Body of pancreas (tissue), 4 donors: Measurements from ENCODE around the gene PITX2. TPM values are rescaled to one million over a fixed set of nuclear protein-coding genes. Genes with fewer than 3 reads are reported as not detected.

Experiments used
- ATAC-seq: fragments of 150-250 bp; one replicate; pipeline ENCODE4 v1.9.1; 2016
- DNase-seq, 4 donors: peaks; one replicate each; pipeline ENCODE4 v3.0.0-alpha.2; 2019
- H3K27ac ChIP-seq, 4 donors: fragments of 200-600 bp; sonication (generic); 1 replicate in 3 of 4; 2 replicates in 1 of 4; pipeline versions ENCODE4 v1.5.1 to v1.6.1; 2016 to 2019; ENCODE audit warnings: mild to moderate bottlenecking in 1 of 4, mixed read lengths in 1 of 4, moderate library complexity in 1 of 4
- H3K27me3 ChIP-seq, 2 donors: fragments of 200-600 bp; sonication (generic); one replicate each; pipeline ENCODE4 v1.6.0; 2016; ENCODE audit warnings: mild to moderate bottlenecking in 1 of 2
- H3K36me3 ChIP-seq, 2 donors: fragments of 200-600 bp; sonication (generic); replicated peaks in 1 of 2; 2 replicates each; pipeline ENCODE4 v1.5.1; 2016; ENCODE audit warnings: low read depth in 2 of 2; ENCODE audit not compliant: insufficient read depth in 1 of 2
- H3K4me1 ChIP-seq: fragments of 200-600 bp; sonication (generic); one replicate; pipeline ENCODE4 v1.6.0; 2016
- H3K4me3 ChIP-seq, 2 donors: fragments of 200-600 bp; sonication (generic); 1 replicate in 1 of 2; 2 replicates in 1 of 2; pipeline ENCODE4 v1.5.1; 2016 to 2019
- H3K9me3 ChIP-seq, 3 donors: fragments of 200-600 bp; sonication (generic); 1 replicate in 2 of 3; 2 replicates in 1 of 3; pipeline ENCODE4 v1.5.1; 2016
- POLR2A ChIP-seq, 3 donors: fragments of 450-650 bp; IDR thresholded peaks; one replicate each; pipeline ENCODE4 v1.6.1; 2016; ENCODE audit warnings: antibody characterized with exemption in 3 of 3, mild to moderate bottlenecking in 2 of 3
- WGBS, 2 donors: methylation state at CpG; one replicate each; pipeline ENCODE4 v1.1.5; 2017; 5-methylcytosine and 5-hydroxymethylcytosine counted together
- intact Hi-C: fragments of 100-400 bp; cut with DNase I; formaldehyde crosslinking; loops from one replicate; pipeline ENCODE4 v1.15.1; 2023
- total RNA-seq, 2 donors: library from RNA; depleted of rRNA; stranded (reverse); fragments of >200 nt; gene quantifications; one replicate each; pipeline ENCODE4 v1.1.0, GENCODE V29; 2016
- TF ChIP-seq, protein P1 (sequence below), 7 experiments: fragments of 450-650 bp in 4 of 7; fragments of 200-600 bp in 3 of 7; sonication (generic) in 3 of 7; IDR thresholded peaks; one replicate each; pipeline ENCODE4 v1.5.1; 2016 to 2019; ENCODE audit warnings: antibody characterized with exemption in 7 of 7

PITX2 gene
- total RNA-seq, 2 donors from 2014 or later = not detected

DNA sequence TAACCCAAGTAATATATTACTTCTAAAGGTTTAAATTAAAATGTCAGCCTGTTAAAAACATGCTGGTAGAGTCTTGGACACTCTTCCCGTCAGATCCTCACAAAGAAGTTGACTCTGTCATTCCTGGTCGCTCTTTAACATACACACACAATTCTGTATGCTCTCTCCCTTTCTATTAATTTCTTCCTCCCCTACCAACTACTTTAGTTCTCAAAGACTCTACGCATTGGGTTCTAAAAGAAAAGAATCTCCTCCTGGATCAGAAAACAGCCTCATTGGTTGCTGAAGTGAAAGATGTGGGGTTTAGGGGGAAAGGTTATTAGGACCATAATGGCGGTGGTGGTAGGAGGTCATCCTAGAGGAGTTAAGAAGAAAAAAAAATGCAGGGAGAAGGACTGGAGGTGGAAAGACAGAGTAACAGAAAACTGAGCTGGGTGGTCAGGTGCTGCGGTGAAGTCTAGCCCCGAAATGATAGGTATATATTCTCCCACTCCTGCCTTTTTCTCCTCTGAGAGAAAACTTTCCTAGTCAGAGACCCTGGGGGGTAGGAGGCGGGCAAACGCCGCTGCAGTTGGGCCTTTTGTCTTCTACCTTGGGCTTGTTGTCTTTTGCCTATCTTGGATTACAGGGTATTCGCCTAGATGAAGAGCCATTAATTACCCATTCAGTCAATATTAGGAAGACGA is 5.2 kb upstream of the PITX2 start:
- Histone ChIP-seq H3K27ac (no peak overlapping the region), H3K27me3 (peaks cover 0 to 68% of the 10 kb centered on the region in 2 donors), H3K36me3 (no peaks in the 10 kb centered on the region), H3K4me1 (peaks cover 15% of the 10 kb centered on the region), H3K4me3 (no peak overlapping the region), H3K9me3 (no peaks in the 10 kb centered on the region)
- 9 to 14% methylated on average over 11 of the region's 11 CpGs for WGBS, 2 donors
- DNase-seq (no peak), ATAC-seq (no peak)
- intact Hi-C loops = no loop called here
- TF ChIP-seq, protein P1, sequence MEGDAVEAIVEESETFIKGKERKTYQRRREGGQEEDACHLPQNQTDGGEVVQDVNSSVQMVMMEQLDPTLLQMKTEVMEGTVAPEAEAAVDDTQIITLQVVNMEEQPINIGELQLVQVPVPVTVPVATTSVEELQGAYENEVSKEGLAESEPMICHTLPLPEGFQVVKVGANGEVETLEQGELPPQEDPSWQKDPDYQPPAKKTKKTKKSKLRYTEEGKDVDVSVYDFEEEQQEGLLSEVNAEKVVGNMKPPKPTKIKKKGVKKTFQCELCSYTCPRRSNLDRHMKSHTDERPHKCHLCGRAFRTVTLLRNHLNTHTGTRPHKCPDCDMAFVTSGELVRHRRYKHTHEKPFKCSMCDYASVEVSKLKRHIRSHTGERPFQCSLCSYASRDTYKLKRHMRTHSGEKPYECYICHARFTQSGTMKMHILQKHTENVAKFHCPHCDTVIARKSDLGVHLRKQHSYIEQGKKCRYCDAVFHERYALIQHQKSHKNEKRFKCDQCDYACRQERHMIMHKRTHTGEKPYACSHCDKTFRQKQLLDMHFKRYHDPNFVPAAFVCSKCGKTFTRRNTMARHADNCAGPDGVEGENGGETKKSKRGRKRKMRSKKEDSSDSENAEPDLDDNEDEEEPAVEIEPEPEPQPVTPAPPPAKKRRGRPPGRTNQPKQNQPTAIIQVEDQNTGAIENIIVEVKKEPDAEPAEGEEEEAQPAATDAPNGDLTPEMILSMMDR (IDR thresholded peaks at IDR 0.05) = no peak
- TF ChIP-seq POLR2A (IDR thresholded peaks at IDR 0.05) = no peak

- no peaks in the 10 kb centered on the region for H3K36me3 ChIP-seq
- H3K4me1 ChIP-seq = peaks cover 19% of the 10 kb centered on the region
- no peak overlapping the region for H3K4me3 ChIP-seq
- TF ChIP-seq POLR2A (IDR thresholded peaks at IDR 0.05) = no peak
- TF ChIP-seq, protein P1 (IDR thresholded peaks at IDR 0.05) = no peak
- intact Hi-C loops = no loop called here
- peaks cover 0 to 68% of the 10 kb centered on the region in 2 donors for H3K27me3 ChIP-seq
- H3K9me3 ChIP-seq = no peaks in the 10 kb centered on the region
- WGBS, 2 donors = 6 to 18% methylated on average over 13 of the region's 13 CpGs
- DNase-seq = no peak
- no peak for ATAC-seq
- H3K27ac ChIP-seq = no peak overlapping the region
Observed at GRCh38 chr4:110626532-110627153, 3.8 kb upstream of the PITX2 start.

DNA sequence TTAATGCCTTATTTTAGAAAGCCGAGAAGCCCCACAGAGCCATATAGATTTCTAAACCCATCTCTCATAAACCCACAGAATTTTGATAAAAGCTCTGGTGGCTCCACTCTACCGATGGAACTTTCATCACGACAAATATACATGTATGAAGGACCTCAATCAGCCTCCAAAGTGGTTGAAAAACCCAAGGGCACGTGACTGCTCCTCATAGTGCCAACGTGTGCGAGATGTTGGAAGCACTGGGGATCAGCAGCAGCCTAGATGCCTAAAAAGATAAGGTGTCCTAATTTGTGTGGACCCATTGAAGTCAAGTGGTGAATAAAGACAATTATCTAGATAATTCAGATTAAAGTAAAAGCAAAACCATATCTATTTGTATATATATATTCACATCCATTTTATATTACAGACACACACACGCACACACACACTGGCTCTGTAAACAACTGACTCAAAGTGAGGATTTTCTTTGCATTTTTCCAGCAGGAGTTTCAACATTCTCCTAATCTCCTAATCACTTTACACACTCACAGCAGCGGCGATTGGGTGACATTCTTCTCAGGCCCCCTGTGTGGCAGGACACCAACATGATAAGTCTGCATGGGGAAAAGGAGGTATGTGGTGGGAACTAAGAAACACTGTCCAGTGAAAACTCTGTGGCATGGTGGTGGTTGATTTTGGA is 2.8 kb upstream of the PITX2 start:
- 7% methylated on average over 9 of the region's 9 CpGs for WGBS, 2 donors
- no peak for ATAC-seq
- H3K4me1 ChIP-seq = peaks cover 26% of the 10 kb centered on the region
- H3K27me3 ChIP-seq = peaks cover 0 to 72% of the 10 kb centered on the region in 2 donors
- no peak overlapping the region for H3K27ac ChIP-seq
- no peaks in the 10 kb centered on the region for H3K36me3 ChIP-seq
- DNase-seq = no peak
- no peak for TF ChIP-seq POLR2A (IDR thresholded peaks at IDR 0.05)
- TF ChIP-seq, protein P1 (IDR thresholded peaks at IDR 0.05) = no peak
- H3K4me3 ChIP-seq = no peak overlapping the region
- intact Hi-C loops = no loop called here
- no peaks in the 10 kb centered on the region for H3K9me3 ChIP-seq

GRCh38 chr4:110624904-110625494 is 2.1 kb upstream of the PITX2 start:
- intact Hi-C loops = no loop called here
- WGBS, 2 donors = 6 to 8% methylated on average over 6 of the region's 6 CpGs

More at GRCh38 chr4:110624904-110625494, 2.1 kb upstream of the PITX2 start:
- TF ChIP-seq, protein P1 (IDR thresholded peaks at IDR 0.05) = no peak
- TF ChIP-seq POLR2A (IDR thresholded peaks at IDR 0.05) = no peak
- H3K36me3 ChIP-seq = no peaks in the 10 kb centered on the region
- H3K4me1 ChIP-seq = peaks cover 28% of the 10 kb centered on the region
- no peak overlapping the region for H3K27ac ChIP-seq
- no peaks in the 10 kb centered on the region for H3K9me3 ChIP-seq
- no peak overlapping the region for H3K4me3 ChIP-seq
- no peak for ATAC-seq
- H3K27me3 ChIP-seq = peaks cover 0 to 74% of the 10 kb centered on the region in 2 donors
- DNase-seq = no peak
